GM19438 (cell line): ENCODE data around the gene SCN4A.
"Not testable (repeated sequence)": the region's sequence is repeated elsewhere in the genome, so short reads cannot be mapped to it uniquely, and the experiment has no call there.

Experiments used
- ATAC-seq: cut with Tn5 transposase; IDR thresholded peaks from one replicate; pipeline ENCODE4 v1.9.1; 2021; ENCODE audit warnings: low read depth; ENCODE audit not compliant: unreplicated experiment

Gene SCN4A

DNA sequence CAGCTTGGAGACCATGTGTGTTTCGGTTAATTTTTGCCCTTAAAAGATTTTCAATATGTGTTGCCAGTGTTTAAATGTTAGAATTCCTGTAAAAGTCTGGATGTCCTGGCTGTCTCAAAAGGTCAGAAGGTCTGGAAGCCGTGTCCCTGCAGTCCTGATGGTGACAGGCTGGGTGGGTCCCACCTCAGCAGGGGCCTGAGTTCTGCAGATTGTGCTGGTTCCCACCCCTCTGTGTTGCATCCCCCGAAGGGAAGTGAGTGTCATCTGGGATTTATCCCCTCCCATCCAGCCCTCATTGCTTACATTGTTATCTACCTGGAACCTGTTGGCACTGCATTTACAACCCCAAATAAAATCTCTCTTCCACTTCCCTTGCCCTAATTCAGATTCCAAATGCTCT, 78.7 kb downstream of the SCN4A start:
- ATAC-seq = not testable (repeated sequence)

DNA sequence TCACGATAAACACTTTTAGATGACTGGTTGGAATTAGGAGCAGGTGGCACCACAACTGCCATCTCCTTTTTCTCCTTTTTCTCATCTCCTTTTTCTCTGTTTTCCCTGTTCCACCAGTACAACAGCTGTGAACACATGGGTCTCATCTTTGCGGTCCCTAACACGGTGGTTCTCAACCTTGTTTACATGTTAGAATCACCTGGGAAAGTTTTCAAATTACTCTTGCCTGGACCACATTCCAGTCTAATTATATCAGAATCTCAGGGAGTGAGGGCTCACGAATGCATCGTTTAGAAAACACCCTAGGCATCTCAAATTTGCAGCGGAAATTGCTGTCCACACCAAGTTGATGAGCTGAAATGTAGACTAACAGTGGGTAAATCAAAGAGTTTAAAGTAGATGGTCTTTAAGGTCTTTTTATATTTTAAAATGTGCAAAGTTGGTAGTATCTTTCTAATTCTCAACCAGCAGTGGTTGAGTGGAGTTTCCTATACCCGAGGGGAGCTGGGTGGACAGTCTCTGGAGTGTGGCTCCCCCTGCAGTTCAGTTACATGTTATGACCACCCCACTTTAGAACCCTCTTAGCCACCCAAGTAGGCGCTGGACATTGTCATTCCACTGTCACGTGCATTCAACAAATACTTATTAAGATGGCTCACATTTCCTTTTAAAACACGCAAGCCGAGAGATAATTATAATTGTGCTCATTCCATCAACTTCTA, 80.2 kb downstream of the SCN4A start:
- not testable (repeated sequence) for ATAC-seq

DNA sequence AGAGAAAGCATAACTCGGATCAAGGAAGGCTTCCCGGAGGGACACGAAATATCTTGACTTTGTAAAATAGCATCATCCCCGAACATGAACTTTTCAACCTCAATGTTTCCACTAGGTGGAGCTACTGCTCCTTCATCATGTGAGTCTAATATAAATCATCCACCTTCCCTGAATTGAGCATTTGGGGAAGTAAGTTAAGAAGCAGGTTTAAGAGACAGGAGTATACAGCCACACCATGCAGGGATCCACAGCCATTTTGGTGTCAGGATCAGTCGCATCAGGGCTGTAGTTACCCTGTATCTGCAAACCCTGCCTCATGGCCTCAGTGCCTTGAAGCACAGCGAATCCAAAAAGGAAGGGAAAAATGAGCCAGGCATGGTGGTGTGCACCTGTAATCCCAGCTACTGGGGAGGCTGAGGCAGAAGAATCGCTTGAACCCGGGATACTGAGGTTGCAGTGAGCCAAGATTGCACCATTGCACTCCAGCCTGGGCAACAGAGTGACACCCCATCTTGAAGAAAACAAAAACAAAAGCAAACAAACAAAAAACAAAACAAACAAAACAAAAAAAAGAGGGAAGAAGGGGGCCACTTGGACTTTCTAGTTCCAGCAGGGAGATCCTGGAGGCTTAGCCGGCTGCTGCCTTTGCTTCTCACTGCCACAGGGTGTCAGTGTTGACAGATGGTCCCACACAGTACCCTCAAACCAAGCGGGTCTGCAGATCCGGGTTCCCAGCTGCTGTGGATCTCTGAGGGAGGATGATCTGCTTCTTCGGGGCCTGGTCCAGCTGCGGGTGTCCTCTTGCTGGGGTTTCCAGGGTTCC, 83.5 kb downstream of the SCN4A start:
- not testable (repeated sequence) for ATAC-seq
